Measurements from ENCODE around the gene PRR15L. TPM values are rescaled to one million over a fixed set of nuclear protein-coding genes. Genes with fewer than 3 reads are reported as not detected.

The PRR15L gene
- polyA plus RNA-seq, 1 donor (not counting 4 experiments of a cell fraction or from before 2014, with no cell fraction given), result 0.16 TPM

GRCh38 chr17:47992216-47992615 is 34.5 kb upstream of the PRR15L start:
- Histone ChIP-seq H3K79me2 (ENCODE audit: control insufficient read depth, insufficient read depth, low read length) (no peaks in the 10 kb centered on the region), H3K27ac (ENCODE audit: control insufficient read depth, insufficient read depth, low read length) (no peak overlapping the region), H3K4me1 (ENCODE audit: control insufficient read depth, extremely low read depth, insufficient read depth, low read length) (no peaks in the 10 kb centered on the region), H3K9ac (ENCODE audit: control insufficient read depth, extremely low read depth, insufficient read depth, low read length) (no peak overlapping the region), H3K4me3 (ENCODE audit: control insufficient read depth in 2 of 3, extremely low read depth in 1 of 3, insufficient read depth in 2 of 3, low read depth in 1 of 3, low read length in 3 of 3) (no peak overlapping the region), H3K9me1 (ENCODE audit: control insufficient read depth, extremely low read depth, insufficient read depth, low read length) (no peaks in the 10 kb centered on the region), H3K9me3 (ENCODE audit: control insufficient read depth, low read depth, low read length) (no peaks in the 10 kb centered on the region), H2AFZ (ENCODE audit: control insufficient read depth, low read length) (no peak overlapping the region), H3K27me3 (ENCODE audit: control insufficient read depth, extremely low read depth, insufficient read depth, low read length) (no peaks in the 10 kb centered on the region), H4K20me1 (ENCODE audit: control insufficient read depth, extremely low read depth, insufficient read depth, low read length) (no peaks in the 10 kb centered on the region), H3K36me3 (ENCODE audit: control insufficient read depth in 2 of 2, extremely low read depth in 1 of 2, insufficient read depth in 2 of 2, low read length in 2 of 2) (no peaks in the 10 kb centered on the region), H3K4me2 (ENCODE audit: control insufficient read depth, extremely low read depth, insufficient read depth, low read depth, low read length) (no peak overlapping the region)
- FAIRE-seq (no peak), DNase-seq (ENCODE audit: low read depth, low spot score) (no peak)
- TF ChIP-seq CTCF (optimal IDR thresholded peaks at IDR 0.05 in 1 of 3, IDR thresholded peaks at IDR 0.05 in 1 of 3, conservative IDR thresholded peaks at IDR 0.05 in 1 of 3; ENCODE audit: extremely low read depth in 1 of 3, insufficient read depth in 2 of 3, low read length in 3 of 3) (no peak), EZH2 (IDR thresholded peaks at IDR 0.05; ENCODE audit: low read length) (no peak)
- dilution Hi-C loops (cut with MboI; ENCODE audit: extremely low pct_ligation_motif_present, low sequenced_read_pairs), result no loop called here

GRCh38 chr17:47990962-47991731 is 33.5 kb upstream of the PRR15L start:
- FAIRE-seq, result no peak
- Histone ChIP-seq H3K27me3 (ENCODE audit: control insufficient read depth, extremely low read depth, insufficient read depth, low read length) (no peaks in the 10 kb centered on the region), H3K27ac (ENCODE audit: control insufficient read depth, insufficient read depth, low read length) (no peak overlapping the region), H3K9ac (ENCODE audit: control insufficient read depth, extremely low read depth, insufficient read depth, low read length) (no peak overlapping the region), H3K79me2 (ENCODE audit: control insufficient read depth, insufficient read depth, low read length) (no peaks in the 10 kb centered on the region), H3K9me1 (ENCODE audit: control insufficient read depth, extremely low read depth, insufficient read depth, low read length) (no peaks in the 10 kb centered on the region), H2AFZ (ENCODE audit: control insufficient read depth, low read length) (no peak overlapping the region), H3K4me2 (ENCODE audit: control insufficient read depth, extremely low read depth, insufficient read depth, low read depth, low read length) (no peak overlapping the region), H4K20me1 (ENCODE audit: control insufficient read depth, extremely low read depth, insufficient read depth, low read length) (no peaks in the 10 kb centered on the region), H3K9me3 (ENCODE audit: control insufficient read depth, low read depth, low read length) (no peaks in the 10 kb centered on the region), H3K4me1 (ENCODE audit: control insufficient read depth, extremely low read depth, insufficient read depth, low read length) (no peaks in the 10 kb centered on the region), H3K36me3 (ENCODE audit: control insufficient read depth in 2 of 2, extremely low read depth in 1 of 2, insufficient read depth in 2 of 2, low read length in 2 of 2) (no peaks in the 10 kb centered on the region), H3K4me3 (ENCODE audit: control insufficient read depth in 2 of 3, extremely low read depth in 1 of 3, insufficient read depth in 2 of 3, low read depth in 1 of 3, low read length in 3 of 3) (no peak overlapping the region)
- no peak for DNase-seq (ENCODE audit: low read depth, low spot score)
- dilution Hi-C loops (cut with MboI; ENCODE audit: extremely low pct_ligation_motif_present, low sequenced_read_pairs), result no loop called here
- TF ChIP-seq EZH2 (IDR thresholded peaks at IDR 0.05; ENCODE audit: low read length) (no peak), CTCF (optimal IDR thresholded peaks at IDR 0.05 in 1 of 3, IDR thresholded peaks at IDR 0.05 in 1 of 3, conservative IDR thresholded peaks at IDR 0.05 in 1 of 3; ENCODE audit: extremely low read depth in 1 of 3, insufficient read depth in 2 of 3, low read length in 3 of 3) (no peak)
